GM21528 (cell line): ENCODE measurements around the gene WNK1.
"Not testable (repeated sequence)": the region's sequence is repeated elsewhere in the genome, so short reads cannot be mapped to it uniquely, and the experiment has no call there.

Source experiments
- ATAC-seq: cut with Tn5 transposase; IDR thresholded peaks from one replicate; pipeline ENCODE4 v1.9.1; 2021; ENCODE audit warnings: mild to moderate bottlenecking, moderate library complexity; ENCODE audit not compliant: unreplicated experiment, low FRiP score

The WNK1 gene

GRCh38 chr12:810116-810515 is 57.7 kb downstream of the WNK1 start:
- ATAC-seq: no peak

- no peak for ATAC-seq
These were observed 58.5 kb downstream of the WNK1 start for GRCh38 chr12:810671-811415.

GRCh38 chr12:812950-813349 is 60.6 kb downstream of the WNK1 start:
- no peak for ATAC-seq

GRCh38 chr12:817456-817855 is 65.1 kb downstream of the WNK1 start:
- ATAC-seq: not testable (repeated sequence)

GRCh38 chr12:817941-818600 is 65.7 kb downstream of the WNK1 start:
- no peak for ATAC-seq

GRCh38 chr12:818733-819132 is 66.4 kb downstream of the WNK1 start:
- no peak for ATAC-seq

- no peak for ATAC-seq
These were observed 68.0 kb downstream of the WNK1 start for GRCh38 chr12:820336-820735.

GRCh38 chr12:823028-823698 is 70.8 kb downstream of the WNK1 start:
- no peak for ATAC-seq

GRCh38 chr12:826331-826730 is 74.0 kb downstream of the WNK1 start:
- ATAC-seq: no peak

GRCh38 chr12:828726-829395 is 76.5 kb downstream of the WNK1 start:
- no peak for ATAC-seq

GRCh38 chr12:830111-830867 is 77.9 kb downstream of the WNK1 start:
- no peak for ATAC-seq

GRCh38 chr12:835754-836518 is 83.6 kb downstream of the WNK1 start:
- ATAC-seq: no peak

GRCh38 chr12:836952-837351 is 84.6 kb downstream of the WNK1 start:
- ATAC-seq: no peak

- no peak for ATAC-seq
These were observed 85.2 kb downstream of the WNK1 start for GRCh38 chr12:837548-837947.

GRCh38 chr12:843609-844008 is 91.2 kb downstream of the WNK1 start:
- no peak for ATAC-seq

GRCh38 chr12:846421-846820 is 94.0 kb downstream of the WNK1 start:
- no peak for ATAC-seq

- no peak for ATAC-seq
These were observed 95.9 kb downstream of the WNK1 start for GRCh38 chr12:848173-848865.

GRCh38 chr12:848882-849527 is 96.6 kb downstream of the WNK1 start:
- ATAC-seq: no peak
